Kidney tubule cell (primary cell): ENCODE data around the gene MRPL49.

Source experiments
- DNase-seq: peaks from one replicate; pipeline ENCODE4 v3.0.0-alpha.2; 2018; ENCODE audit warnings: low spot score

The MRPL49 gene

DNA sequence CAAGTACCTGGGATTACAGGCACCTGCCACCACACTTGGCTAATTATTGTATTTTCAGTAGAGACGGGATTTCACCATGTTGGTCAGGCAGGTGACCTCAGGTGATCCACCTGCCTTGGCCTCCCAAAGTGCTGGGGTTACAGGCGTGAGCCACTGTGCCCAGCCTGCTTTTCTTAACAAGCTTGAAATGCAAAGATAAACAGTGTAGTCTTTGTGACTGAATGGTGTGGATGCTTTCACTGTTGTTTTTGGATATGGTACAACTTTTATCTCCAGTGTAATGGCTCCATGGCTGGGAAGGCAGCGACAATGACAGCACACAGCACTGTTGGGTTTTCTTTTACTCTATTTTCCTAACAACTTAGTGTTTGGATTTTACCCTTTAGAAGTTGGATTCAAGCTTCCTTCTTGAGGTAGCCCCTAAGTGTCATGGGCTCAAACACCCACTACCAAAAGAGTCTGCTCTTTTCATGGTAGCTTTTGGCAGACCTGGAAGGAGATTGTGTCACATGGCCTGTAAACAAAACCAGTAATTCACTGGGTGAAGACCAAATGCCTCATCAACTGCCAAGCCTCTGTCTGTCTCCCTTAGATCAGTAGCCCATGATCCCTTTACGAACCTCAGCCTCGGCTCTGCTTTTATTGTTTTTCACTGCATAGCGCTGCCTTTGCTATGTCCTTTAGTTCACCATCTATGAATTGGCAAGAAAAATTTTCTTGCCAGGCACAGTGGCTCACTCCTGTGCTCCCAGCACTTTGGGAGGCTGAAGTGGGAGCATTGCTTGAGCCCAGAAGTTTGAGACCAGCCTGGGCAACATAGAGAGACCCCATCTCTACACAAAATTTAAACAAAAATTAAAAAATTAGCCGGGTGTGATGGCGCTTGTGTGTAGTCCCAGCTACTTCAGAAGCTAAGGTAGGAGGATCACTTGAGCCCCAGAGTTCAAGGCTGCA lies 19.7 kb upstream of the MRPL49 start:
- DNase-seq, result no peak

DNA sequence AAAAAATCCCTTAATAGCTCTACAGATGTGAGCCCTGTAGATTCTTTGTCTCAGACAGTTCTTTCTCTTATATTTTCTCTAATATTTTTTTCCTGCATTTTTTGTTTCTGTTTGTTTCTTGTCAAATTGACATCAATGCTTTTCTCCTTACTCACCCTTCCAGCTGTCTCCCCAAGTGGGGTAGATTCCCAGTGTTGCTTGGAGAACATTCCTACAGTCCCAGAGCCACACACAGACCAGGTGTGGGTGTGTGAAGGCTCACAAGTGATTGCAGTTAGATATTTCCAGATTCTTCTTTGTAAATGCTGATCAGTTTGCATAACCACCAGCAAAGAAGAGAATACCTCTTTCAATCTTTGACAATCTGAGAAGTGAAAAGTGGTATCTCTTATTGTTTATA lies 18.6 kb upstream of the MRPL49 start:
- DNase-seq, result no peak

DNA sequence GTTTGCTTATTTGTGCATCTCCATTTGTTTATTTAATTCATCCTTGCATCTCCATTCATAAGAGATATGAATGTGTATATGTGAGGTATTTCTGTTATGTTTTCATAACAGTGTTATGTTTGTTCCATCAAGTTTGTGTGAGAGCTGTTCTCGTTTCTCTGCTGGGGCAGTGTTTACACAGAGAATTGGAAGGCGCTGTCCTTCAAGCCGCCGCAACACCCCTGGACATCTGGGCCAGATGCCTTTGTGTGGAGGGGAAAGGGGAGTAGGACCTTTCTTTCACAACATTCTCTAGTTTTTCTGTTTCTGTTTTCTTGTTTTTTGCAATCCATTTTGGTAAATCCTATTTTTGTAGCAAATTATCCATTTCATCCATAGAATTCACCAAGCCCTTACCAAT lies 17.5 kb upstream of the MRPL49 start:
- DNase-seq, result no peak

DNA sequence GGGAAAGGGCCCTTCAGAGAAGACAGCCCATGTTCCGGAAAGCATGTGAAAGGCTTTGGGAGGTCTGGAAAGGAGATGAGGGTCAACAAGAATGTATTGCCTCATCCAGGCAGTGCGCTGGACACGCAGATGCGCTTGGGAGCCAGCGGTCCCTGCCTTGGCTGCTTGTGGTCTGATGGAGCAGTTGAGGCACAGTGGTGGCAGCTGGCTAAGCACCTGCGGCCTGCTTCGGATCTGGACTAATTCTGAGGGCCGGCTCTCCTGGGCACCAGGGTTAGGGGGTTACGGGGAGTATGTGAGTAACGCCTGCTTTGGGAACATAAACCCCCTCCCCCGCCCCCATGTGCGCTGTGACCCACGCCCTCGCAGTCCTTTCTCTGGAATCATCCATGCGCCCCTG lies 15.0 kb upstream of the MRPL49 start:
- no peak for DNase-seq

DNA sequence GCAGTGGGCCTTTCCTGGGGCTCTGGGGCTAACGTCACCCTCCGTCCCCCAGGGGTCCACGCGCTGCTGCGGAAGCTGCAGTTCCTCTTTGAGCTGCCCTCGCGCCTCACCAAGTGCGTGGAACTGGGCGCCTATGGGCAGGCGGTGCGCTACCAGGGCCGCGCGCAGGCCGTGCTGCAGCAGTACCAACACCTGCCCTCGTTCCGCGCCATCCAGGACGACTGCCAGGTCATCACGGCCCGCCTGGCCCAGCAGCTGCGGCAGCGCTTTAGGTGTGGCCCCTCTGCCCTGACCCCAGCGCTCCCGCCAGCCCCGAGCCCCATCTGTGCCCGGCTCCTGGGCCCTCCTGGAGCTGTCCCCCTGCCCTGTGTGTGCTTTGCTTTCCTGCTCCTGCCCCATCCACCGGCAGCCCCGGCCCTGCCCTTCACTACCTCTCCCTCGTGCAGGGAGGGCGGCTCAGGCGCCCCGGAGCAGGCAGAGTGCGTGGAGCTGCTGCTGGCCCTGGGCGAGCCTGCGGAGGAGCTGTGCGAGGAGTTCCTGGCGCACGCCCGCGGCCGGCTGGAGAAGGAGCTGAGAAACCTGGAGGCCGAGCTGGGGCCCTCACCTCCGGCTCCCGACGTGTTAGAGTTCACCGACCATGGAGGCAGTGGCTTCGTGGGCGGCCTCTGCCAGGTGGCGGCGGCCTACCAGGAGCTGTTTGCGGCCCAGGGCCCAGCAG lies 14.2 kb upstream of the MRPL49 start:
- DNase-seq, result no peak

DNA sequence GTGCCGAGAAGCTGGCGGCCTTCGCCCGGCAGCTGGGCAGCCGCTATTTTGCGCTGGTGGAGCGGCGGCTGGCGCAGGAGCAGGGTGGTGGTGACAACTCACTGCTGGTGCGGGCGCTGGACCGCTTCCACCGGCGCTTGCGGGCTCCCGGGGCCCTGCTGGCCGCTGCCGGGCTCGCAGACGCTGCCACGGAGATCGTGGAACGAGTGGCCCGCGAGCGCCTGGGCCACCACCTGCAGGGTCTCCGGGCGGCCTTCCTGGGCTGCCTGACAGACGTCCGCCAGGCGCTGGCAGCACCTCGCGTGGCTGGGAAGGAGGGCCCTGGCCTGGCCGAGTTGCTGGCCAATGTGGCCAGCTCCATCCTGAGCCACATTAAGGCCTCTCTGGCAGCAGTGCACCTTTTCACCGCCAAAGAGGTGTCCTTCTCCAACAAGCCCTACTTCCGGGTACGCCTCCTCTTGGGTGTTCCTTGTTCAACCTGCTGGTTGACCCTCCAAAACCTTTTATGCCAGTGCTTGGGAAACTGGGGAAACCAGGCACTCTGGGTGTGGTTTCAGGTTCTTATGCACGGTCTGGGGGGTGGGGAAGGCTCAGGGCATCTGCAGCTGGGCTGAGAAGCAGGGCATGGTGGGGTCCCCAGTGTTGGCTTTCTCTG lies 13.5 kb upstream of the MRPL49 start:
- no peak for DNase-seq

DNA sequence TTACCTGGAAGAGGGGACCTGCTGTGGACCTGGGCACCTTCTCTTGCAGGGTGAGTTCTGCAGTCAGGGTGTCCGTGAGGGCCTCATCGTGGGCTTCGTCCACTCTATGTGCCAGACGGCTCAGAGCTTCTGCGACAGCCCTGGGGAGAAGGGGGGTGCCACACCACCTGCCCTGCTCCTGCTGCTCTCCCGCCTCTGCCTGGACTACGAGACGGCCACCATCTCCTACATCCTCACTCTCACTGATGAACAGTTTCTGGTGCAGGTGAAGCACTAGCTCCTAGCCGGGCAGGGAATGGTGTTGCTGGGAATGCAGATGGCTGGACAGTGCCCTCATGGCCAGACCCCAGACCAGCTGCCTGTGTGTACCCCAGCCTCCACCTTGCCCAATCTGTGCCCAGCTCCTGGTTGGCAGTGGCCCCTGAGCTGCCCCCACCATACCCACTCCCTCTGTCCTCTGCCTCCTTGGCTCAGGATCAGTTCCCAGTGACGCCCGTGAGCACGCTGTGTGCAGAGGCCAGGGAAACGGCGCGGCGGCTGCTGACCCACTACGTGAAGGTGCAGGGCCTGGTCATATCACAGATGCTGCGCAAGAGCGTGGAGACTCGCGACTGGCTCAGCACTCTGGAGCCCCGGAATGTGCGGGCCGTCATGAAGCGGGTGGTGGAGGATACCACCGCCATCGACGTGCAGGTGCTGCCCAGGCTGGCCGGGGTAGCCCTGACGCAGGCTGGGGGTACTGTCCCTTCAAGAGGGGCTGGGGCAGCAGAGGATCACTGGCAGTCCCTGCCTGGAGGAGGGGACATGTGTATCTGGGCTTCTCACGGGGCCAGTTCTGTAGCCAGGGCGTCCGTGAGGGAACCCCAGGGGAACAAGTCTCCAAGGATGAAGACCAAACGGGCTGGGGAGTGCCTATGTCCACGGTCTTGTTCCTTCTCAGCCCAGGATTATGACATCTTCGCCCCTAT lies 12.6 kb upstream of the MRPL49 start:
- DNase-seq, result no peak

DNA sequence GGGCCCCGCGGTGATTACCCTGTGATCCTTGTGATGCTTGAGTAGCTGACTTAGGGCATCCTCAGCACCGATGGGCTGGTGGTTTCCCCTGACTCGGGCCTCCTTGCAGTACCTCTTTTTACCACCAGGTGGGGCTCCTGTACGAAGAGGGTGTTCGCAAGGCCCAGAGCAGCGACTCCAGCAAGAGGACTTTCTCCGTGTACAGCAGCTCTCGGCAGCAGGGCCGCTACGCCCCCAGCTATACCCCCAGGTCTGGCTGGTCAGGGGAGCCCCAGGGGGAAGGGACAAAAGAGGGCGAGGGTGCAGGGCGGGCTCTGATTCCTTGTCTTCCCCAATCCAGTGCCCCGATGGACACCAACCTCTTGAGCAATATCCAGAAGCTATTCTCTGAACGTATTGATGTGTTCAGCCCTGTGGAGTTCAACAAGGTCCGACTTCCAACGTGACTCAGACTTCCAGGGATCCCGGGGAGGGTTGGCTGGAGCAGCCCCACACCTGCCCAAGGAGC lies 11.7 kb upstream of the MRPL49 start:
- DNase-seq, result peak; percentile 85

DNA sequence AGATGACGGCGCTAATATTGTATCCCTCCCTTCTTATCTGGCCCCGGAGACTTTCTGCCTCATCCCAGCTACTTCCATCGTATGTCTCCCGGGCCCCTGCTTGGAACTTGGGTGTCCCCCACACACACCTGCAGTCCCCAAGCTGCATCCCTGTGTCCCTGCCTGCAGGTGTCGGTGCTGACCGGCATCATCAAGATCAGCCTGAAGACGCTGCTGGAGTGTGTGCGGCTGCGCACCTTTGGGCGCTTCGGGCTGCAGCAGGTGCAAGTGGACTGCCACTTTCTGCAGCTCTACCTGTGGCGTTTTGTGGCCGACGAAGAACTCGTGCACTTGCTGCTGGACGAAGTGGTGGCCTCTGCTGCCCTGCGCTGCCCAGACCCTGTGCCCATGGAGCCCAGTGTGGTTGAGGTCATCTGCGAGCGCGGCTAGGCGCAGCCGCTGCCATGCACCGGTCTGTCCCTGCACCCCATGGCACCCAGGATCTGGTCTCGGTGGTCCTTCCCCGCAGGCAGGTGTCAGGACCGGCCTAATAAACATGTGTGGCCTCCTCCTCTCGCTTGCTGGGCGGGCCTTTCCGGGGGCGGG lies 10.9 kb upstream of the MRPL49 start:
- DNase-seq, result no peak

DNA sequence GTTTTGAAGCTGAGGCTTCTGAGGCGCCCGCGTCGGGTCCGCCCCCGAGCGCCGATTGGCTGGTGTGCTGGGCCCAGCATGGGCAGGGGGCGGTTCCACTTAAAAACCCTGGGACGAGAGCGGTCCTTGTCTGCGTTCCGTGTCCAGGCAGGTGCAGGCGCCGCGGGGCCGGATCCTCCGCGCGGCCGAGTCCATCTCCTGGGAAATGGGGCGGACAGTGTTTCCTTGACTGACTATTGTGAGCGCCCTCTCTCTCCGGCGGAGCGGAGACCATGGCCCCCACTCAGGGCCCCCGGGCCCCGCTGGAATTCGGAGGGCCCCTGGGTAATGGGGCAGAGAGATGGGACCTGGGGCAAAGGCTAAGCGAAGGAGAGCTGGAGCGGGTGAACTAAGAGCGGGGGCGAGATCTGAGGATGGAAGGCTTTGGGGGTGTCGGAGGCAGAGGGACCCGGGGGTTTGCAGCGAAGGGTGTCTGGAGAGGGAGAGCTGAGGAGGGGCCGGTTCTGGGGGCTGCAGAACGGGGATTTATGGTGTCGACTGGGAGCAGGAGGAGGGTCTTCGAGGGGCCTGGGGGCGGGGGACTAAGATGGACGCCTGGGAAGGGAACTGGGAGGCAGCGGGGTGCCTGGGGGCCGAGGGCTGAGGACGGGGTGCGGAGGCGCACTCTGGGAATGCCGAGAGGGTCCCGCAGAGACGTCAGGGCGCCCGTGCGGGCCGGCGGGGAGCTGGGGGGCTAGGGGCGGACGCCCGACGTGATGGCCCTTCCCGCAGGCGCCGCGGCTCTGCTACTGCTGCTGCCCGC lies 10.2 kb upstream of the MRPL49 start, which contains the start of gene TM7SF2:
Gene TM7SF2, plus strand, starts transcription at position 129 of the 802 bp plus-strand sequence. Its CDS starts 144 bp downstream, at position 273.
- DNase-seq, result peak; percentile 96

DNA sequence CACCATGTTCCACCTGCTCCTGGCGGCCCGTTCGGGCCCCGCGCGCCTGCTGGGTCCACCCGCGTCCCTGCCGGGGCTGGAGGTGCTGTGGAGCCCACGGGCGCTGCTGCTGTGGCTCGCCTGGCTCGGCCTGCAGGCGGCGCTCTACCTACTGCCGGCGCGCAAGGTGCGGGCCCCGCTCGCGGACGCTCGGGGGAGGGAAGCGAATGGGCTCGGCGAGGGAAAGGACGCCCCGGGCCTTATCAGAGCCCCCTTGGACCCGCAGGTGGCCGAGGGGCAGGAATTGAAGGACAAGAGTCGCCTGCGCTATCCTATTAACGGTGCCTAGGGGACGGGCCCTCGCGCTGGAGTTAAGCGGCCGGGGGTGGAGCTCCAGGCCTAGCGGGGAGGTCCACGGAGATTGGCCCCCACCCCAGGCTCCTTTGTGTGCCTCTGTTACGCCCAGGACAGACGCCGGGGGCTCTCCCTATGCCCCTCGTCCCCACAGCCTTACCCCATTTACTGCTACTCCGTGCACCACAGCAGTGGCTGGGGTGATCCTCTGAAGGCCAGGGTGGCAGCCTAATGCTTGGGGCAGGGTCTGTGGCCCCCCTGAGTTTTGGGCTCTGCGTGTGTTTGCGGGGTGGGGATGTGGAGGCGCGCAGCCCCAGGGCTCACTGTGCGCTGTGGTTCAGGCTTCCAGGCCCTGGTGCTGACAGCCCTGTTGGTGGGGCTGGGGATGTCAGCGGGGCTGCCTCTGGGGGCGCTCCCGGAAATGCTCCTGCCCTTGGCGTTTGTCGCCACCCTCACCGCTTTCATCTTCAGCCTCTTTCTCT lies 9.4 kb upstream of the MRPL49 start:
- peak; percentile 62 for DNase-seq

DNA sequence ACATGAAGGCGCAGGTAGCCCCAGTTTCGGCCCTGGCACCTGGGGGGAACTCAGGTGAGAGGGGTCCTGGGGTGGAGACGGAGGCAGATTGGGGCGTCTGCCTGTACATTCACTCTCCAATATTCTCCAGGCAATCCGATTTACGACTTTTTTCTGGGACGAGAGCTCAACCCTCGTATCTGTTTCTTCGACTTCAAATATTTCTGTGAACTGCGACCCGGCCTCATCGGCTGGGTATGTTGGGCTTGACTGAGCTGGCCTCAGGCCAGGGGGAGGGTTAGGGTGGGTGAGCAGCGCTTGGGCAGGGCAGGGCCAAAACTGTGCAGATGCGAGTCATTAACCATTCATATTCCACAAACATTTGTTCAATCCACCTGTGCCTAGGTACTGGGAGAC lies 8.8 kb upstream of the MRPL49 start:
- peak; percentile 87 for DNase-seq

DNA sequence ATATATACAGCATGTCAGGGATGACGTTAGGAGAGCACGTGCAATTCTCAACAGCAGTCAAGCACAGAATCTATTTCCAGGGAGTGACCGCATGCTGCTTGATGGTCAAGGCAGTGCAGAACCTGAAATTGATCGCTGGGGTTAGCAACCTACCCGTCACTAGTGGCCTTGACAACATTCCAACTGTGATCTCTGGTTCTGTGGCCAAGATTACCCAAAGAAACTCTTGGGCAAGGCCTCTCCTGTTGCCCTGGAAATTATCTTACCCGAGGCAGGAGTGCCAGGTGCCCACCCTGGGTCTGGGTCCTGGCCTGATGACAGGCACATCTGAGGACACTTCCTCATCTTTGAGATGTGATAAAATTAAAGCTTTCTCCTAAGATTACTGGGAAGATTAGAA lies 8.3 kb upstream of the MRPL49 start:
- DNase-seq, result peak; percentile 71

DNA sequence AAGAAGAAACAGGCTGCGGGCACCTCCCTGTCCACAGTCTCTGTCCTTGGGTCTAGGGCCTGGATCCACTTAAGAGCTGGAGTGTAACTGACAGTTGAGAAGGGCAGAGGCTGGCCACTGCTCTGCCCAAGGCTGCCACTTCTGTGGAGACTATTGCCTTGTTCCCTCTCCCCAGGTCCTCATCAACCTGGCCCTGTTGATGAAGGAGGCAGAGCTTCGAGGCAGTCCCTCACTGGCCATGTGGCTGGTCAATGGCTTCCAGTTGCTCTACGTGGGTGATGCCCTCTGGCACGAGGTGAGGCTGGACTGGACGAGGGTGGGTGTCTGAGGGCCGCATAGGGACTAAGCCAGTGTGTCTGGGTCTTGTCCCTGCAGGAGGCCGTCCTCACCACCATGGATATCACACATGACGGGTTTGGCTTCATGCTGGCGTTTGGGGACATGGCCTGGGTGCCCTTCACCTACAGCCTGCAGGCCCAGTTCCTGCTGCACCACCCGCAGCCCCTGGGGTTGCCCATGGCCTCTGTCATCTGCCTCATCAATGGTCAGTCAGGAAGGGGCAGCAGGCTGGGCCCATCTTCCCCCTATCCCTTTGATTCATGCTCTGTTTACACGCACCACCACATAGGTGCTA lies 7.5 kb upstream of the MRPL49 start:
- DNase-seq, result no peak

DNA sequence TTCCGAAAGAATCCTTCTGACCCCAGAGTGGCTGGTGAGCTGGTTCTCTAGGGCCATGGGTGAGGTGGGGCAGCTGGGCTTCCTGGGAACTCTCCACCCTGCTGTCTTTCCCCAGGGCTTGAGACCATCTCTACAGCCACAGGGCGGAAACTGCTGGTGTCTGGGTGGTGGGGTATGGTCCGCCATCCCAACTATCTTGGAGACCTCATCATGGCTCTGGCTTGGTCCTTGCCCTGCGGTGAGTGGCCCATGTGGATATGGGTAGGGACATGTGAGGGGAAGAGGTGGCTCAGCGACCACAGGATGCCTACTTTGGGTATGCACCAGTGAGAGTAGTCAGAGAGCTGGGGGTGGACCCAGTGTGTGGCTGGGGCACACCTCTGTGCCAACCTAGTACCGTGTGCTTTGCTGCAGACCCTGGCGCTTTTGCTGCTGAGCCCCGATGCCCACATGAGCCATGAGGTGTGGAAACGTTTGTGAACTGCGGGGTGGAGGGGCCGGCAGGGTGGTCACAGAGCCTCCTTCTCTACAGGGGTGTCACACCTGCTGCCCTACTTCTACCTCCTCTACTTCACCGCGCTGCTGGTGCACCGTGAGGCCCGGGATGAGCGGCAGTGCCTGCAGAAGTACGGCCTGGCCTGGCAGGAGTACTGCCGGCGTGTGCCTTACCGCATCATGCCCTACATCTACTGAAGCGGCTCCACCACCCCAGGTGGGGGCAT lies 6.6 kb upstream of the MRPL49 start:
- DNase-seq, result no peak

DNA sequence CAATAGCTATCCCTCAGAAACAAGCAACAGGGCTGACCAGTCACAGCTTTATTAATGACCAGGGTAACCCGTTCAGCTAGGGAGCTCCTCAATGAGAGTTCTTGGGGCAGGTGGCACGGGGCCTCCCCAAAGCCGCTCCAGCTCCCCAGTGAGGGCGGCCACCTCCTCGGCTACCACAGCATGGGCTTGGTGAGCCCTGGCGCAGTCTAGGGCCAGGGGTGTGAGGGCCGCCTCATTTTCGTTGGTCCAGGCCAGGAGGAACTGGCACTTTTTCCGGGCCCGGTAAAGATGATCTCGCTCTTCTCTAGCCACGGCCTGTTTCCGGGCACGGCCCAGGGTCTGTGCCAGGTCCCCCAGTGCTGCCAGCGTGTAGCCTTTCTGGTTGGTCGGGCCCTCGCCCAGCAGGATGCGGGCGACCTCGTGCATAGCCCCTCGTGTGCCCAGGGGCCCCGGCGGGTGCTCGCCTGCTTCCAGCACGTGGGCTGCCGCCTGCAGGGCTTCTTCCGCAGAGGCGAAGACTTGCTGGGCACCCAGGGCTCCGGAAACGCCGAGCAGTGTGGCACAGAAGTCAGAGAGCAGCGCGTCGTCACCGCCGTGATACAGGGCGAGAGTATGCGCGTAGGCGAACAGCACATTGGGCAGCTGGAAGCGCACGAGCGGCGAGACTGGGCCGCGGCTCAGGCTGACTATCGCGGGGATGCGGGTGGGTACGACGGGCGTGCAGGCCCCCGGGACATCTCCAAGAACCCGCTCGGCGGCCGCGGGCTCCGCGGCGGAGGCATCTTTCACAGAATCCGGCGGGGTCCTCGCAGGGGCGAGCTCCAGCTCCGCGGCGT lies 5.5 kb upstream of the MRPL49 start:
- DNase-seq, result peak; percentile 79
